ENCODE results near the gene ATP8B2. TPM values are rescaled to one million over a fixed set of nuclear protein-coding genes. Genes with fewer than 3 reads are reported as not detected.
"Not testable (repeated sequence)": the region's sequence is repeated elsewhere in the genome, so short reads cannot be mapped to it uniquely, and the experiment has no call there.

The ATP8B2 gene
- total and polyA plus RNA-seq, 4 donors = 0.75 to 16.2 (median 5.3) TPM

DNA sequence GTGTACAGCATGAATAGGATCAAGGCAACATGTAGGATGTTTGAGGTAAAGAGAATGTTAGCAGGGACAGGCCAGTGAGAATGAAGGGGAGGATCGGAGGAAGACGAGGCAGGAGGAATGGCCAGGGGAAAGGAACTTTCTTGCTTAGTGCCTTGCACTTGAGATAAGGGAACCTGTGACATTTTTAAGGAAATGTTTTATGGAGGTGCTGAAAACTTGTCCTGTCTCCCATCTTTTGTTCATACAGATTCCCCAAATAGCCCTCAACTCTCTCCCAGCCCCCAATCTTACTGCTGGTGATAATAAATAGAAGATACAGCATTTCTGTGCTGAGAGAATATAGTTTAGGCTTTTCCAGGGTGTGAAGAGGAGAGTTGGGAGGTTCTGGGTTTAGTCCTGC is 13.6 kb downstream of the ATP8B2 start:
- no peak overlapping the region for H3K27ac ChIP-seq (ENCODE audit: low read depth in 1 of 2, low read length in 2 of 2)
- DNase-seq (ENCODE audit: low spot score) = no peak
- 96% methylated on average over 2 of the region's 2 CpGs for WGBS
- no peak overlapping the region for H3K4me3 ChIP-seq (ENCODE audit: low read depth in 1 of 3, low read length in 3 of 3)
- no peaks in the 10 kb centered on the region for H3K36me3 ChIP-seq (ENCODE audit: control insufficient read depth in 4 of 4, insufficient read depth in 3 of 4, low read depth in 1 of 4, low read length in 3 of 4)
- TF ChIP-seq RAD21 (IDR thresholded peaks at IDR 0.05) (no peak), EGR1 (IDR thresholded peaks at IDR 0.05; ENCODE audit: low read depth in 2 of 2) (no peak), ATF3 (IDR thresholded peaks at IDR 0.05) (no peak), FOXA2 (IDR thresholded peaks at IDR 0.05) (no peak), TAF1 (conservative IDR thresholded peaks at IDR 0.05) (no peak), NR2F2 (IDR thresholded peaks at IDR 0.05) (no peak), FOXA1 (IDR thresholded peaks at IDR 0.05) (no peak), GABPA (IDR thresholded peaks at IDR 0.05 in 1 of 2, conservative IDR thresholded peaks at IDR 0.05 in 1 of 2) (no peak), HNF4A (conservative IDR thresholded peaks at IDR 0.05) (no peak), HNF4G (IDR thresholded peaks at IDR 0.05) (no peak)
- TF ChIP-seq, protein P1, sequence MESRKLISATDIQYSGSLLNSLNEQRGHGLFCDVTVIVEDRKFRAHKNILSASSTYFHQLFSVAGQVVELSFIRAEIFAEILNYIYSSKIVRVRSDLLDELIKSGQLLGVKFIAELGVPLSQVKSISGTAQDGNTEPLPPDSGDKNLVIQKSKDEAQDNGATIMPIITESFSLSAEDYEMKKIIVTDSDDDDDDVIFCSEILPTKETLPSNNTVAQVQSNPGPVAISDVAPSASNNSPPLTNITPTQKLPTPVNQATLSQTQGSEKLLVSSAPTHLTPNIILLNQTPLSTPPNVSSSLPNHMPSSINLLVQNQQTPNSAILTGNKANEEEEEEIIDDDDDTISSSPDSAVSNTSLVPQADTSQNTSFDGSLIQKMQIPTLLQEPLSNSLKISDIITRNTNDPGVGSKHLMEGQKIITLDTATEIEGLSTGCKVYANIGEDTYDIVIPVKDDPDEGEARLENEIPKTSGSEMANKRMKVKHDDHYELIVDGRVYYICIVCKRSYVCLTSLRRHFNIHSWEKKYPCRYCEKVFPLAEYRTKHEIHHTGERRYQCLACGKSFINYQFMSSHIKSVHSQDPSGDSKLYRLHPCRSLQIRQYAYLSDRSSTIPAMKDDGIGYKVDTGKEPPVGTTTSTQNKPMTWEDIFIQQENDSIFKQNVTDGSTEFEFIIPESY (IDR thresholded peaks at IDR 0.05) = no peak
- no peaks in the 10 kb centered on the region for H3K27me3 ChIP-seq (ENCODE audit: control insufficient read depth in 4 of 4, insufficient read depth in 4 of 4, low read length in 3 of 4)
- no peaks in the 10 kb centered on the region for H3K9me3 ChIP-seq (ENCODE audit: control insufficient read depth in 4 of 4, low read length in 3 of 4)
- no peak overlapping the region for H3K9ac ChIP-seq (ENCODE audit: low read depth in 1 of 2, low read length in 2 of 2)
- peaks cover 0 to 12% (median 11%) of the 10 kb centered on the region in 4 donors for H3K4me1 ChIP-seq (ENCODE audit: control insufficient read depth in 4 of 4, insufficient read depth in 4 of 4, low read length in 3 of 4)

- H3K4me1 ChIP-seq (ENCODE audit: control insufficient read depth in 4 of 4, insufficient read depth in 4 of 4, low read length in 3 of 4); DNase-seq (ENCODE audit: low spot score); H3K27ac ChIP-seq (ENCODE audit: low read depth in 1 of 2, low read length in 2 of 2); H3K9me3 ChIP-seq (ENCODE audit: control insufficient read depth in 4 of 4, low read length in 3 of 4); H3K36me3 ChIP-seq (ENCODE audit: control insufficient read depth in 4 of 4, insufficient read depth in 3 of 4, low read depth in 1 of 4, low read length in 3 of 4); H3K27me3 ChIP-seq (ENCODE audit: control insufficient read depth in 4 of 4, insufficient read depth in 4 of 4, low read length in 3 of 4); H3K4me3 ChIP-seq (ENCODE audit: low read depth in 1 of 3, low read length in 3 of 3); H3K9ac ChIP-seq (ENCODE audit: low read depth in 1 of 2, low read length in 2 of 2): not testable (repeated sequence)
- 96% methylated on average over 9 of the region's 9 CpGs for WGBS
These were observed 16.0 kb downstream of the ATP8B2 start for GRCh38 chr1:154341366-154341765.

DNA sequence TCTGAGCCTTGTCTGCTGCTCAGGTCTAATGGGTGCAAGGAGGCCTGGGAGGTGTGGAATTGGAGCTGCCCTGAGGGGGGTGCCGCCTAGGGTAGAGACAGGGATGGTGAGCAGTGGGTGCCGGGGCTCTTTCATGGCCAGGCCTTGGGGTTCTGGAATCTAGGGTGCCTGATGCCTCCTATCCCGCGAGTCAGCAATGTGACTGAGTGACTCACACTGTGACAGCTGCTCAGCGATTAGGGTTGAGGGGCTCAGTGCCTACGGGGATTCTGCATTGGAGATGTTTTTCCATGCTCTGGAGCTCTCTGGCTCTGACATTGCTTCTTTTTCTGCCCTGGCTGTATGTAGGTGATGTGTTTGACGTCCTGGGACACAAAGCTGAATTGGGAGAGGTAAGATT is 16.8 kb downstream of the ATP8B2 start:
- no peaks in the 10 kb centered on the region for H3K27me3 ChIP-seq (ENCODE audit: control insufficient read depth in 4 of 4, insufficient read depth in 4 of 4, low read length in 3 of 4)
- TF ChIP-seq EGR1 (IDR thresholded peaks at IDR 0.05; ENCODE audit: low read depth in 2 of 2) = no peak
- no peak for TF ChIP-seq SP1 (IDR thresholded peaks at IDR 0.05)
- no peak for TF ChIP-seq TAF1 (conservative IDR thresholded peaks at IDR 0.05)
- TF ChIP-seq HNF4A (conservative IDR thresholded peaks at IDR 0.05) = no peak
- no peak for TF ChIP-seq HNF4G (IDR thresholded peaks at IDR 0.05)
- no peak for TF ChIP-seq NR2F2 (IDR thresholded peaks at IDR 0.05)
- TF ChIP-seq YY1 (IDR thresholded peaks at IDR 0.05) = no peak
- no peak for TF ChIP-seq FOXA2 (IDR thresholded peaks at IDR 0.05)
- TF ChIP-seq REST (IDR thresholded peaks at IDR 0.05) = no peak
- TF ChIP-seq MAX (IDR thresholded peaks at IDR 0.05) = no peak
- TF ChIP-seq FOXA1 (IDR thresholded peaks at IDR 0.05) = no peak
- TF ChIP-seq, protein P2, sequence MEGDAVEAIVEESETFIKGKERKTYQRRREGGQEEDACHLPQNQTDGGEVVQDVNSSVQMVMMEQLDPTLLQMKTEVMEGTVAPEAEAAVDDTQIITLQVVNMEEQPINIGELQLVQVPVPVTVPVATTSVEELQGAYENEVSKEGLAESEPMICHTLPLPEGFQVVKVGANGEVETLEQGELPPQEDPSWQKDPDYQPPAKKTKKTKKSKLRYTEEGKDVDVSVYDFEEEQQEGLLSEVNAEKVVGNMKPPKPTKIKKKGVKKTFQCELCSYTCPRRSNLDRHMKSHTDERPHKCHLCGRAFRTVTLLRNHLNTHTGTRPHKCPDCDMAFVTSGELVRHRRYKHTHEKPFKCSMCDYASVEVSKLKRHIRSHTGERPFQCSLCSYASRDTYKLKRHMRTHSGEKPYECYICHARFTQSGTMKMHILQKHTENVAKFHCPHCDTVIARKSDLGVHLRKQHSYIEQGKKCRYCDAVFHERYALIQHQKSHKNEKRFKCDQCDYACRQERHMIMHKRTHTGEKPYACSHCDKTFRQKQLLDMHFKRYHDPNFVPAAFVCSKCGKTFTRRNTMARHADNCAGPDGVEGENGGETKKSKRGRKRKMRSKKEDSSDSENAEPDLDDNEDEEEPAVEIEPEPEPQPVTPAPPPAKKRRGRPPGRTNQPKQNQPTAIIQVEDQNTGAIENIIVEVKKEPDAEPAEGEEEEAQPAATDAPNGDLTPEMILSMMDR (IDR thresholded peaks at IDR 0.05; ENCODE audit: low read depth, low read length, missing input control) = no peak
- TF ChIP-seq RXRA (IDR thresholded peaks at IDR 0.05) = no peak
- TF ChIP-seq ATF3 (IDR thresholded peaks at IDR 0.05) = no peak
- TF ChIP-seq JUND (IDR thresholded peaks at IDR 0.05) = no peak
- TF ChIP-seq GABPA (IDR thresholded peaks at IDR 0.05 in 1 of 2, conservative IDR thresholded peaks at IDR 0.05 in 1 of 2) = no peak
- TF ChIP-seq, protein P1 (IDR thresholded peaks at IDR 0.05) = no peak
- no peak overlapping the region for H3K9ac ChIP-seq (ENCODE audit: low read depth in 1 of 2, low read length in 2 of 2)
- DNase-seq (ENCODE audit: low spot score) = no peak
- no peaks in the 10 kb centered on the region for H3K9me3 ChIP-seq (ENCODE audit: control insufficient read depth in 4 of 4, low read length in 3 of 4)
- H3K27ac ChIP-seq (ENCODE audit: low read depth in 1 of 2, low read length in 2 of 2) = no peak overlapping the region
- peaks cover 0 to 3% (median 1%) of the 10 kb centered on the region in 4 donors for H3K36me3 ChIP-seq (ENCODE audit: control insufficient read depth in 4 of 4, insufficient read depth in 3 of 4, low read depth in 1 of 4, low read length in 3 of 4)
- no peak overlapping the region for H3K4me3 ChIP-seq (ENCODE audit: low read depth in 1 of 3, low read length in 3 of 3)
- H3K4me1 ChIP-seq (ENCODE audit: control insufficient read depth in 4 of 4, insufficient read depth in 4 of 4, low read length in 3 of 4) = no peaks in the 10 kb centered on the region
- 93% methylated on average over 7 of the region's 7 CpGs for WGBS
